H1 (cell line): ENCODE measurements around the gene DAP. TPM values are rescaled to one million over a fixed set of nuclear protein-coding genes. Genes with fewer than 3 reads are reported as not detected.

ENCODE experiments used
- CTCF ChIA-PET: fragments of 300-600 bp; sonication (Branson Sonifier 250); formaldehyde crosslinking; loops from one replicate; lab custom pipeline; 2021; ENCODE audit not compliant: partially characterized antibody; lab: Charles Lee
- POLR2A ChIA-PET: fragments of 300-600 bp; sonication (Branson Sonifier 250); formaldehyde crosslinking; loops from one replicate; lab custom pipeline; 2021; ENCODE audit warnings: inconsistent platforms; ENCODE audit not compliant: partially characterized antibody; lab: Charles Lee
- DNase-seq, 2 experiments: peaks; one replicate each; pipeline versions ENCODE4 v3.0.0 to v3.0.0-alpha.2; 2010 to 2022; ENCODE audit warnings: low spot score in 2 of 2, low read depth in 1 of 2, mixed read lengths in 1 of 2
- FAIRE-seq: peaks from 2 replicates; lab custom pipeline; 2011; peaks lifted over from hg19 to GRCh38; lab: Jason Lieb, UNC
- H2AFZ ChIP-seq: 2 replicates; pipeline ENCODE4 v1.8.1; 2012; ENCODE audit warnings: low read length, inconsistent platforms
- H2AK5ac ChIP-seq: 2 replicates; pipeline ENCODE4 v1.6.1; 2013; ENCODE audit warnings: low read depth, low read length
- H2BK120ac ChIP-seq: replicated peaks from 2 replicates; pipeline ENCODE3; 2013; ENCODE audit warnings: low read depth, low read length, inconsistent platforms
- H2BK12ac ChIP-seq: 2 replicates; pipeline ENCODE4 v1.6.1; 2013; ENCODE audit warnings: low read depth, low read length
- H2BK15ac ChIP-seq: 2 replicates; pipeline ENCODE4 v1.6.1; 2013; ENCODE audit warnings: low read length
- H2BK20ac ChIP-seq: 2 replicates; pipeline ENCODE4 v1.6.1; 2013; ENCODE audit warnings: low read length
- H2BK5ac ChIP-seq: 2 replicates; pipeline ENCODE4 v1.6.1; 2013; ENCODE audit warnings: low read depth, low read length
- H3K14ac ChIP-seq: 2 replicates; pipeline ENCODE4 v1.6.1; 2013; ENCODE audit warnings: inconsistent platforms; ENCODE audit not compliant: insufficient read length
- H3K18ac ChIP-seq: 2 replicates; pipeline ENCODE4 v1.6.1; 2013; ENCODE audit warnings: low read length; ENCODE audit errors: extremely low read depth
- H3K23ac ChIP-seq: 2 replicates; pipeline ENCODE4 v1.6.1; 2013; ENCODE audit warnings: inconsistent platforms; ENCODE audit not compliant: insufficient read length
- H3K23me2 ChIP-seq: 2 replicates; pipeline ENCODE4 v1.6.1; 2013; ENCODE audit warnings: low read depth, low read length
- H3K27ac ChIP-seq: 2 replicates; pipeline ENCODE4 v1.6.1; 2011; ENCODE audit warnings: low read depth, low read length, inconsistent platforms
- H3K27me3 ChIP-seq, 4 experiments: replicated peaks in 1 of 4; 1 replicate in 1 of 4; 2 replicates in 3 of 4; pipeline versions ENCODE4 v1.6.1 to v1.8.1; 2011 to 2013; ENCODE audit warnings: low read length in 3 of 4, mild to moderate bottlenecking in 3 of 4, inconsistent platforms in 2 of 4, mixed read lengths in 2 of 4, moderate library complexity in 1 of 4; ENCODE audit not compliant: control insufficient read depth in 3 of 4, insufficient read depth in 3 of 4; ENCODE audit errors: extremely low read depth in 1 of 4
- H3K36me3 ChIP-seq, 4 experiments: 2 replicates each; pipeline versions ENCODE4 v1.6.1 to v1.8.1; 2011 to 2013; ENCODE audit warnings: mild to moderate bottlenecking in 4 of 4, low read length in 3 of 4, moderate library complexity in 2 of 4, control low read depth in 1 of 4, inconsistent platforms in 1 of 4; ENCODE audit not compliant: insufficient read depth in 4 of 4, control insufficient read depth in 2 of 4
- H3K4ac ChIP-seq: replicated peaks from 2 replicates; pipeline ENCODE3; 2013; ENCODE audit warnings: low read length, low read depth, mixed read lengths, inconsistent platforms; ENCODE audit not compliant: insufficient read length
- H3K4me1 ChIP-seq, 4 experiments: replicated peaks in 1 of 4; 1 replicate in 1 of 4; 2 replicates in 3 of 4; pipeline versions ENCODE4 v1.6.1 to v1.8.1; 2011 to 2013; ENCODE audit warnings: low read length in 3 of 4, inconsistent platforms in 2 of 4, mixed read lengths in 1 of 4; ENCODE audit not compliant: insufficient read depth in 4 of 4, control insufficient read depth in 3 of 4
- H3K4me2 ChIP-seq, 2 experiments: 2 replicates each; pipeline versions ENCODE4 v1.6.1 to v1.8.1; 2011 to 2013; ENCODE audit warnings: low read depth in 2 of 2, low read length in 2 of 2, control low read depth in 1 of 2, inconsistent platforms in 1 of 2, mild to moderate bottlenecking in 1 of 2; ENCODE audit not compliant: insufficient read depth in 1 of 2
- H3K4me3 ChIP-seq, 4 experiments: fragments of 200-600, 300-600 bp in 1 of 4; sonication (generic), shearing (Covaris generic), sonication (Bioruptor Twin) in 1 of 4; 2 replicates each; pipeline versions ENCODE4 v1.5.1 to v1.8.1; 2011 to 2016; ENCODE audit warnings: low read length in 4 of 4, low read depth in 3 of 4, control low read depth in 2 of 4, inconsistent platforms in 2 of 4, mild to moderate bottlenecking in 2 of 4, mixed read lengths in 1 of 4, moderate library complexity in 1 of 4; ENCODE audit not compliant: insufficient read depth in 2 of 4; ENCODE audit errors: extremely low read depth in 1 of 4
- H3K56ac ChIP-seq: replicated peaks from 2 replicates; pipeline ENCODE3; 2013; ENCODE audit warnings: low read depth, mild to moderate bottlenecking, mixed read lengths, low read length, inconsistent platforms; ENCODE audit not compliant: insufficient read length
- H3K79me1 ChIP-seq: 2 replicates; pipeline ENCODE4 v1.6.1; 2013; ENCODE audit warnings: low read depth, low read length, control low read depth
- H3K79me2 ChIP-seq, 2 experiments: 2 replicates each; pipeline versions ENCODE4 v1.6.1 to v1.8.1; 2012 to 2013; ENCODE audit warnings: low read length in 2 of 2, mild to moderate bottlenecking in 2 of 2, inconsistent platforms in 1 of 2; ENCODE audit not compliant: insufficient read depth in 2 of 2, control insufficient read depth in 1 of 2
- H3K9ac ChIP-seq, 4 experiments: replicated peaks in 1 of 4; 1 replicate in 1 of 4; 2 replicates in 3 of 4; pipeline versions ENCODE4 v1.6.1 to v1.8.1; 2011 to 2013; ENCODE audit warnings: low read depth in 3 of 4, low read length in 3 of 4, control low read depth in 2 of 4, mild to moderate bottlenecking in 2 of 4, moderate library complexity in 2 of 4, inconsistent platforms in 1 of 4; ENCODE audit errors: extremely low read depth in 1 of 4
- H3K9me3 ChIP-seq, 2 experiments: 2 replicates each; pipeline versions ENCODE4 v1.6.1 to v1.8.1; 2012 to 2013; ENCODE audit warnings: mild to moderate bottlenecking in 2 of 2, moderate library complexity in 2 of 2, control low read depth in 1 of 2, inconsistent platforms in 1 of 2, low read depth in 1 of 2, low read length in 1 of 2, mixed read lengths in 1 of 2; ENCODE audit not compliant: insufficient read depth in 2 of 2
- H4K20me1 ChIP-seq, 2 experiments: replicated peaks in 1 of 2; 2 replicates each; pipeline versions ENCODE3 to v1.8.1; 2011 to 2013; ENCODE audit warnings: inconsistent platforms in 2 of 2, low read length in 2 of 2, mild to moderate bottlenecking in 1 of 2; ENCODE audit not compliant: insufficient read depth in 2 of 2, control insufficient read depth in 1 of 2
- H4K5ac ChIP-seq: 2 replicates; pipeline ENCODE4 v1.6.1; 2013; ENCODE audit warnings: low read length, low read depth, mixed read lengths, inconsistent platforms; ENCODE audit not compliant: insufficient read length
- H4K8ac ChIP-seq: 2 replicates; pipeline ENCODE4 v1.8.0; 2013; ENCODE audit warnings: mild to moderate bottlenecking, moderate library complexity, low read length, inconsistent platforms; ENCODE audit not compliant: insufficient read depth; ENCODE audit errors: extremely low read depth
- H4K91ac ChIP-seq: replicated peaks from 2 replicates; pipeline ENCODE3; 2013; ENCODE audit warnings: low read length, mixed read lengths, inconsistent platforms; ENCODE audit not compliant: insufficient read length
- BACH1 ChIP-seq: IDR thresholded peaks from 2 replicates; pipeline ENCODE4 v1.6.1; 2012; ENCODE audit warnings: low read length, improper control_type of control experiment
- CEBPB ChIP-seq: IDR thresholded peaks from 2 replicates; pipeline ENCODE4 v1.6.1; 2012; ENCODE audit warnings: low read depth, low read length
- CHD2 ChIP-seq: IDR thresholded peaks from 2 replicates; pipeline ENCODE4 v1.6.1; 2012; ENCODE audit warnings: low read length, improper control_type of control experiment
- EZH2 ChIP-seq: fragments of 200-600 bp; sonication (generic); IDR thresholded peaks from 2 replicates; pipeline ENCODE4 v1.7.1; 2012; ENCODE audit warnings: low read depth, mild to moderate bottlenecking, moderate library complexity, low read length, inconsistent platforms; ENCODE audit not compliant: severe bottlenecking
- KDM1A ChIP-seq: fragments of 200-600, 300-600 bp; sonication (generic); IDR thresholded peaks from 2 replicates; pipeline ENCODE4 v1.7.1; 2016; ENCODE audit warnings: mild to moderate bottlenecking, low read length, borderline replicate concordance
- PHF8 ChIP-seq: fragments of 200-600 bp; sonication (generic); conservative IDR thresholded peaks from 2 replicates; pipeline ENCODE4 v1.7.1; 2012; ENCODE audit warnings: low read depth, mild to moderate bottlenecking, inconsistent platforms, low read length, moderate library complexity
- RFX5 ChIP-seq: IDR thresholded peaks from 2 replicates; pipeline ENCODE4 v1.6.1; 2011; ENCODE audit warnings: low read depth, low read length, improper control_type of control experiment, borderline replicate concordance
- SP2 ChIP-seq: IDR thresholded peaks from 2 replicates; pipeline ENCODE4 v1.6.1; 2012; ENCODE audit warnings: mild to moderate bottlenecking, low read length, inconsistent platforms
- SRF ChIP-seq: IDR thresholded peaks from 2 replicates; pipeline ENCODE4 v1.6.1; 2011; ENCODE audit warnings: mild to moderate bottlenecking, low read depth, low read length, moderate library complexity
- TAF1 ChIP-seq: IDR thresholded peaks from 2 replicates; pipeline ENCODE4 v1.6.1; 2011; ENCODE audit warnings: mild to moderate bottlenecking, low read depth, low read length
- TAF7 ChIP-seq: optimal IDR thresholded peaks from 2 replicates; pipeline ENCODE3; 2011; ENCODE audit warnings: low read depth, mild to moderate bottlenecking, inconsistent platforms, low read length, moderate library complexity, borderline replicate concordance
- YY1 ChIP-seq: IDR thresholded peaks from 2 replicates; pipeline ENCODE4 v1.6.1; 2011; ENCODE audit warnings: low read depth, mild to moderate bottlenecking, low read length
- ZNF274 ChIP-seq: IDR thresholded peaks from 2 replicates; pipeline ENCODE4 v1.7.0; 2012; ENCODE audit warnings: low read length, borderline replicate concordance; ENCODE audit errors: extremely low read depth
- WGBS, 2 experiments: shearing (Covaris generic) in 1 of 2; methylation state at CpG; one replicate each; pipeline versions ENCODE4 v1.1.6 to v1.1.7; 2013 to 2015; ENCODE audit warnings: low lambda C conversion rate in 2 of 2, mixed read lengths in 2 of 2, inconsistent platforms in 1 of 2, low coverage in 1 of 2, missing lambda C conversion rate in 1 of 2; ENCODE audit not compliant: insufficient replicate concordance in 2 of 2, insufficient coverage in 1 of 2, insufficient read length in 1 of 2; ENCODE audit errors: extremely low coverage in 1 of 2, missing lambda C conversion rate in 1 of 2; 5-methylcytosine and 5-hydroxymethylcytosine counted together
- polyA plus RNA-seq, 7 experiments: library from polyadenylated mRNA; depleted of rRNA in 3 of 7; stranded (reverse) in 5 of 7; unstranded in 2 of 7; fragments of >200 nt in 5 of 7; fragments of 200-250 nt in 2 of 7; gene quantifications; 1 replicate in 5 of 7; 2 replicates in 1 of 7; 4 replicates in 1 of 7; pipeline versions ENCODE4 v1.2.1 to v1.2.3, GENCODE V29; 2011 to 2013; ENCODE audit warnings: missing spikeins in 2 of 7, mixed read lengths in 2 of 7
- total RNA-seq: library from RNA; stranded (reverse); fragmentation: NEBNext Ultra II Directional; extraction: Animal tissue kit (Norgen Biotek cat#: 25700); gene quantifications from 2 replicates; pipeline ENCODE4 v1.2.1, GENCODE V29; 2021

Gene DAP
- total and polyA plus RNA-seq, 2 of the 8 experiments (the other 6 are each of a cell fraction or from before 2014, with no cell fraction given) = 26.2 to 44.4 TPM

- no peak overlapping the region for H3K56ac ChIP-seq
- no peak overlapping the region for H2AFZ ChIP-seq
- peaks cover 0 to 10% (median 5%) of the 10 kb centered on the region in 4 experiments; a peak in 5 of 7 replicates for H3K4me1 ChIP-seq
- H3K27me3 ChIP-seq = peaks cover 0 to 9% (median 7%) of the 10 kb centered on the region in 4 experiments; a peak in 5 of 7 replicates
- peaks cover 5% of the 10 kb centered on the region; the same call in 1 of the 2 replicates for H3K23me2 ChIP-seq
- no peak overlapping the region; the same call in 1 of the 2 replicates for H2BK15ac ChIP-seq
- H2AK5ac ChIP-seq = no peak overlapping the region; the same call in 1 of the 2 replicates
- H2BK20ac ChIP-seq = no peak overlapping the region
- H3K79me2 ChIP-seq = peaks cover 0 to 11% of the 10 kb centered on the region in 2 experiments; a peak in 2 of 4 replicates
- no peaks in the 10 kb centered on the region for H3K9me3 ChIP-seq
- ChIA-PET POLR2A (no interaction called here), CTCF (interaction anchor here (0.8 kb wide), 1 partner anchor 14 kb away, joined by 3 read pairs; no protein-coding TSS in a partner anchor)
- H3K4me2 ChIP-seq = no peak overlapping the region; a peak in 1 of 4 replicates
- H2BK5ac ChIP-seq = no peak overlapping the region
- no peaks in the 10 kb centered on the region for H3K36me3 ChIP-seq
- H3K18ac ChIP-seq = no peak overlapping the region
- H3K79me1 ChIP-seq = peaks cover 3% of the 10 kb centered on the region; the same call in 1 of the 2 replicates
- no peak overlapping the region for H3K14ac ChIP-seq
- DNase-seq = no peak
- no peak overlapping the region for H2BK120ac ChIP-seq
- H3K27ac ChIP-seq = no peak overlapping the region
- H2BK12ac ChIP-seq = peak overlapping the region; percentile 88; the same call in 1 of the 2 replicates
- H4K8ac ChIP-seq = no peak overlapping the region
- no peak overlapping the region for H3K23ac ChIP-seq
- 88% methylated on average over 10 of the region's 10 CpGs; no CpG with 5 or more reads in 1 of the 2 experiments for WGBS, 2 experiments
- H4K91ac ChIP-seq = no peak overlapping the region
- H4K20me1 ChIP-seq = peaks cover 0 to 1% of the 10 kb centered on the region in 2 experiments
- FAIRE-seq = no peak
- no peak overlapping the region for H3K4me3 ChIP-seq
- no peak overlapping the region for H4K5ac ChIP-seq
- peak overlapping the region; percentile 35 for H3K4ac ChIP-seq
- H3K9ac ChIP-seq = no peak overlapping the region
- no peak for TF ChIP-seq PHF8
- no peak for TF ChIP-seq ZNF274
- TF ChIP-seq YY1 = no peak
- no peak for TF ChIP-seq SRF
- TF ChIP-seq BACH1 = no peak
- no peak for TF ChIP-seq RFX5
- no peak for TF ChIP-seq KDM1A
- TF ChIP-seq EZH2 = no peak
- TF ChIP-seq CHD2 = no peak
- no peak for TF ChIP-seq TAF1
- TF ChIP-seq SP2 = no peak
- TF ChIP-seq TAF7 = no peak
- no peak for TF ChIP-seq CEBPB
Observed at GRCh38 chr5:10762776-10763500, 1.9 kb upstream of the DAP start.
